Measurements from ENCODE around the gene CAPZB.

DNA sequence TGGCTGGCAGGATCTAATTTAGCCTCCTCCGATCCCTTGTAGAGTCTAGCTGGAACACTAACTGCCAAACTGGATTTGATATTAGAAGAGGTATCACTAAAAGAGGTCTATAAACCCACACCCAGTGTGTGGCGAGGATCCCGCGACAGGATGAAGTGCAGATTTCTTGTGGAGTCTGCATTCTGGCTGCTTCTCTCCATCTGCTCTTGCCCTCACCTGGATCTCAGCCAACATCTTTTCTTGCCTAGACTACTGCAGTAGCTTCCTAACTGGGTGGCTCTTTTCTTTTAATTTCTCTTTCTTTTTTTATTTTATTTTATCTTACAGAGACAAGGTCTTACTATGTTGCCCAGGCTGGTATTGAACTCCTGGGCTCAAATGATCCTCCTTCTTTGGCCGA lies 48.9 kb upstream of the CAPZB start:
- TF ChIP-seq, protein P1, sequence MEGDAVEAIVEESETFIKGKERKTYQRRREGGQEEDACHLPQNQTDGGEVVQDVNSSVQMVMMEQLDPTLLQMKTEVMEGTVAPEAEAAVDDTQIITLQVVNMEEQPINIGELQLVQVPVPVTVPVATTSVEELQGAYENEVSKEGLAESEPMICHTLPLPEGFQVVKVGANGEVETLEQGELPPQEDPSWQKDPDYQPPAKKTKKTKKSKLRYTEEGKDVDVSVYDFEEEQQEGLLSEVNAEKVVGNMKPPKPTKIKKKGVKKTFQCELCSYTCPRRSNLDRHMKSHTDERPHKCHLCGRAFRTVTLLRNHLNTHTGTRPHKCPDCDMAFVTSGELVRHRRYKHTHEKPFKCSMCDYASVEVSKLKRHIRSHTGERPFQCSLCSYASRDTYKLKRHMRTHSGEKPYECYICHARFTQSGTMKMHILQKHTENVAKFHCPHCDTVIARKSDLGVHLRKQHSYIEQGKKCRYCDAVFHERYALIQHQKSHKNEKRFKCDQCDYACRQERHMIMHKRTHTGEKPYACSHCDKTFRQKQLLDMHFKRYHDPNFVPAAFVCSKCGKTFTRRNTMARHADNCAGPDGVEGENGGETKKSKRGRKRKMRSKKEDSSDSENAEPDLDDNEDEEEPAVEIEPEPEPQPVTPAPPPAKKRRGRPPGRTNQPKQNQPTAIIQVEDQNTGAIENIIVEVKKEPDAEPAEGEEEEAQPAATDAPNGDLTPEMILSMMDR (IDR thresholded peaks at IDR 0.05; ENCODE audit: low read length): no peak
- no peak for TF ChIP-seq EZH2 (IDR thresholded peaks at IDR 0.05; ENCODE audit: borderline replicate concordance, low read length)

All from OCI-LY1 (cell line).